GM15510 (cell line): ENCODE data around the gene DIS3L.

Experiments
- POLR2A ChIP-seq: IDR thresholded peaks from 3 replicates; pipeline ENCODE4 v1.6.1; 2011; ENCODE audit warnings: borderline replicate concordance; ENCODE audit not compliant: insufficient read length; ENCODE audit errors: extremely low read depth

Gene DIS3L

DNA sequence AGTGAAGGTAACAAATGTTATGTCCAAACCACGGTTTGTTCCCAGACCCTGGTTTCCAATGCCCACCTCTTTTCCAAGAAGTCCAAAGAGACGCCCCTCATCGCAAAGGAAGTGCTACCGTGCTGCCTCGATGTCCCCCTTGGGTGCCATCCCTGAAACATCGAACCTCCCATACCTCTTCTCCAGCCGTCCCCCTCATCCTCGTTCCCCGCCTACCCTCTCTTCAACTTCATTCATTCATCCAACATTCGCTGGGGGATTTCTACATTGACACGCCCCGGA is 62.6 kb downstream of the DIS3L start:
- TF ChIP-seq POLR2A, result no peak

DNA sequence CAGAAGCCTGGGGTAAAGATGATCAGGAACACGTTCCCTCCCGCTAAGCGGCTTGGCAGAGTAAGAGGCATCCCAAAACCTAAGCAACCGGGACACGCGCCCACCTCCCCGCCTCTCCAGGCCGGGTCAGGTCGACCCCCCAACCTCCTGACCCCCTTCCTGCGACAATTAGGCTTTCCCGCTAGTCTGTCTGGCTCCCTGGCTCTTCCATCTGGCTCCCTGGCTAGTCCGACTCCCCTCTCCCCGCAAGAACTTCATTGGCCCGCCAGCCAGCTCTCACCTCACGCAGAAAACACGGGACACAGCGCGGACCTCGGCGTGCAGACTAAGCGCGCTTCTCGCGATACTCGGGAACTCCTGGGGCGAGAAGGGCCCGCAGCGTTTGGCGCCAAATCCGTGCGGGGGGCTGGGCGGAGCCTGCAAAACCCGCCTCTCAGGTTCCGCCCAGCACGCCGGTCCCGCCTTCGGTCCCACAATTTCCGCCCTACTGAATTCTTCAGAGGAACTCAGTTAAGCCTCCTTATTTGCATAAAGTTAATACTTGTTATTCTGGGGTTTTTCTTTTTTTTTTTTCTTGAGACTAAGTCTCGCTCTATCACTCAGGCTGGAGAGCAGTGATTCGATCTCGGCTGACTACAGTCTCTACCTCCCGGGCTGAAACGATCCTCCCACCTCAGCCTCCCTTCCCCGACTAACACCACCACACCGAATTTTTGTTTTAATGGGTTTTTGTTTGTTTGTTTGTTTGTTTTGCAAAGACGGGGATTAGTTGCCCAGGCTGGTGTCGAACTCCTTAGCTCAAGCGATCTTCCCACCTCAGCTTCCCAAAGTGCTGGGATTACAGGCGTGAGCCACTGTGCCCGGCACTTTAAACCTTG is 63.2 kb downstream of the DIS3L start, which contains the start of gene TIPIN:
TSS of gene TIPIN (minus strand) at position 327 of the 878 bp plus-strand sequence. CDS start 3,738 bp downstream, outside the sequence.
- peak; percentile 86 for TF ChIP-seq POLR2A

DNA sequence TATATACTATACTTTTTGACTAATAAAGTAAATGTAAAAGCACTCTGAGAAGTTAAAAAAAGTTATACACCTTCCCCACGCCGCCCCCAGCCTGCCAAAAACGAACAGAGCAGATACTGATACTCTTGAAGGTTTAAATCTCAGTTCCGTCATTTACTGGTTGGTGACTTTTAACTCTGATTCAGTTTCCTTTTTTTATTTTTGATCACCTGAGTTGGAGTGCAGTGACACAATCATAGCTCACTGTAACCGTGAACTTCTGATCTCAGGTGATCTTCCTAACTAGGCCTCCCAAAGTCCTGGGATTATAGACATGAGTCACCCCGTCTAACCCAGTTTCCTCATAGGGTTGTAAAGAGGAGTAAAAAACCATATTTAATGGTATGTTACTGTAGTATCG is 66.4 kb downstream of the DIS3L start:
- TF ChIP-seq POLR2A, result no peak

DNA sequence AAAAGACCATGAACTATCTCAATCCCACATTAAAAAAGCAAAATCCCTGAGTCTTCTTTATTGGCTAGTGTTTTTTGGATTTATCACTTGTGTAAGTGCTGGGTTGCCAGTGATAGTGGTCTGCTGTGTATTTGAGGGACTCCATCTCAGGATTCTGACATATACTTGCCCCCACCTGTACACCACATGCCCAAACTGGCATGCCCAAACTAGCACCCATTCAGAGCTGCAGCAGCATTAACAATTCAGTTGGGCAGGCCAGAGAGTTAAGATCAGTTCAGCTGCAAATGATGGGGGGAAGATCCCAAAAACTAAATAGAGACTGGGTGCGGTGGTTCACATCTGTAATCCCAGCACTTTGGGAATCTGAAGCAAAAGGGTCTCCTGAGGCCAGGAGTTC is 69.4 kb downstream of the DIS3L start:
- no peak for TF ChIP-seq POLR2A

DNA sequence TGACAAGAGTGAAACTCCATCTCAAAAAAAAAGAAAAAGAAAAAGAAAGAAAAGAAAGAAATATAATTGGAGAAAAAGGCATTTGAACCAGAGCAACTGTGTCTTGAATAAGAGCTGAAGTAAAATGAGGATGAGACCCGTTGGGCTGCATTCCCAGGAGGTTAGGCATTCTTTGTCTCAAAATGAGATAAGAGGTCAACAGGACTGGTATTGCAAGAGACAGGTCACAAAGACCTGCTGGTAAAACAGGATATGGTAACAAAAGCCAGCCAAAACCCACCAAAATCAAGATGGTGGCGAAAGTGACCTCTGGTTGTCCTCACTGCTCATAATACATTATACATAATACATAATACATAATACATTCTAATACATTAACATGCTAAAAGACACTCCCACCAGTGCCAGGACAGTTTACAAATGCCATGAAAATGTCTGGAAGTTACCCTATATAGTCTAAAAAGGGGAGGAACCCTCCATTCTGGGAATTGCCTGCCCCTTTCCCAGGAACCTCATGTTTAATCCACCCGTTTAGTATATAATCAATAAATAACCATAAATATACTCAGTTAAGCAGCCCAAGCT is 71.7 kb downstream of the DIS3L start:
- no peak for TF ChIP-seq POLR2A

DNA sequence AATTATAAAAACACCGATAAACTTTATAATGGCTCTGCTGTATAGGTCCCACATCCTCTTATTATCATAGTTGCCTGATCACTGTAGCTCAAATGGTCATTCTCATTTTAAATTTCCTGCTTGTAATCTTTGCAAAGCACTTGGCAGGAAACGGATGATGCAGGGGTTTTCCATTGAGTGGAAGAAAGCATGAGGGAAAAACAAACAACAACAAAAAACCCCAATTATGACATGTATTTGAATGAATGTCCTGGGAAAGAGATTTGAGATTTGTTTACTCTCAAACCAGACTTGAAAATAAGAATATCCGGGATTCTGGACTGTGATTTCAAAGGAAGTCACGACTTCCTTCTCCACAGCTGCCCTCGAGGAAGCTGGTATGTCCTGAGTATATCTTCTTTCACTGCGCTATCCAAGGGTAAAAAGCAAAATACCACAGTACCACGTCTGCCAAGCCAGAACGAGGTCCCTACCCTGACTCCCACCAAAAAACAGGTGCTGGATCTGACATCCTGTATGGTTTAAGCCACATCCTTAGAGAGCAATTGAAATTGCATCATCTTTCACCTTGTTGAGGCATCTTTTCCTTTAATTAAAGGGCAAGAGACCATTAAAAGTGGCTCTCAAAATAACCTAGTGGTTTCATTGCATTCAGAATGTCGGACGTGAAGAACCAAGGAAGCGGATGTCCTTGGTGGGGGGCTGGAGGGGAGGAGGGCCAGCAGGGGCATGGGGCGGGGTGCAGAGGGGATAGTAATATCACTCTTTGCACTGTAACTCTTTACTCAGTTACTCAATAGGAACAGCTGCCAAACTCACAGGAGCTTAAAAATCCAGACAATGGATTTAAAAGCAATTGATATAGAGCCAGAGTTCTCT is 76.6 kb downstream of the DIS3L start:
- TF ChIP-seq POLR2A, result no peak

DNA sequence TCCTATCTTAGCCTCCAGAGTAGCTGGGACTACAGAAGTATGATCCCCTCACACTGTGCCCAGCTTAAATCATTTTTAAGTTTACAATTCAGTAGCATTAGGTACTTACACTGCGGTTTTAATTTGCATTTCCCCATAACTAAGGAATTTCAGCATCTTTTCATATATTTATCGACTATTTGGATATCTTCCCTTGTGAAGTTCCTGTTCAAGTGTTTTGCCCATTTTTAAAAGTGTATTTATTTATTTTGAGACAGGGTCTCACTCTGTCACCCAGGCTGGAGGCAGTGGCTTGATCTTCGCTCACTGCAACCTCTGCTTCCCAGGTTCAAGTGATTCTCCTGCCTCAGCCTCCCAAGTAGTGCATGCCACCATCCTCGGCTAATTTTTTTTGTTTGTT is 80.8 kb downstream of the DIS3L start:
- TF ChIP-seq POLR2A, result no peak

DNA sequence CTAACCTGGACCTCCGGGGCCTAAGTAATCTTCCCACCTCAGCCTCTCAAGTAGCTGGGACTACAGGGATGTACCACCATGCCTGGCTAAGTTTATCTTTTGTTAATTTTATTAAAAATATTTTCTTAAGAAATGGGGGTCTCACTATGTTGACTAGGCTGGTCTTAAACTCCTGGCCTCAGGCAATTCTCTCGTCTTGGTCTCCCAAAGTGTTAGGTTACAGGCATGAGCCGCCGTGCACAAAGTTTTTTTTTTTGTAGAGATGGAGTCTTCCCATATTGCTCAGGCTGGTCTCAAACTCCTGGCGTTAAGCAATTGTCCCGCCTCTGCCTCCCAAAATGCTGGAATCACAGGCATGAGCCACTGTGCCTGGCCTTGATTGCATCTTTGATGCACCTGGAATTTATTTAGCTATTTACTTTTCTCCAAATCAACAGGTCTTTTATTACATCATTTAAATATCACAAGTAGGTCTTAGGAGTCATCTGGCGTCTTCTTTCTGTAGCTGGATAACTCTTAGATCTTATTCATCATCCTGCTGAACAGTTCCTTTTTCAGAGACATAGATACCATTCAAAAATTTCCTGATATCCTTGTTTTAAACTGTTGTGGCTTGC is 85.6 kb downstream of the DIS3L start:
- TF ChIP-seq POLR2A, result no peak
